GM21576 (cell line): ENCODE results near the gene LRIG1.

ENCODE experiments used
- ATAC-seq: cut with Tn5 transposase; IDR thresholded peaks from one replicate; pipeline ENCODE4 v1.9.1; 2021; ENCODE audit warnings: mild to moderate bottlenecking, moderate library complexity; ENCODE audit not compliant: unreplicated experiment

LRIG1 gene

GRCh38 chr3:66363148-66363547, 137.7 kb downstream of the LRIG1 start:
- ATAC-seq = no peak

- no peak for ATAC-seq
Measured at GRCh38 chr3:66362541-66362941, 138.3 kb downstream of the LRIG1 start.

- no peak for ATAC-seq
Measured at GRCh38 chr3:66361356-66361755, 139.5 kb downstream of the LRIG1 start.

- ATAC-seq = no peak
Measured at GRCh38 chr3:66355997-66356396, 144.8 kb downstream of the LRIG1 start.

GRCh38 chr3:66355394-66355793, 145.4 kb downstream of the LRIG1 start:
- no peak for ATAC-seq

GRCh38 chr3:66354001-66354400, 146.8 kb downstream of the LRIG1 start:
- no peak for ATAC-seq

- no peak for ATAC-seq
Measured at GRCh38 chr3:66353530-66353929, 147.3 kb downstream of the LRIG1 start.

GRCh38 chr3:66353039-66353438, 147.8 kb downstream of the LRIG1 start:
- ATAC-seq = no peak

- ATAC-seq = no peak
Measured at GRCh38 chr3:66350601-66351000, 150.2 kb downstream of the LRIG1 start.

GRCh38 chr3:66348704-66349103, 152.1 kb downstream of the LRIG1 start:
- ATAC-seq = no peak

GRCh38 chr3:66344848-66345578, 155.8 kb downstream of the LRIG1 start:
- no peak for ATAC-seq

GRCh38 chr3:66344391-66344811, 156.4 kb downstream of the LRIG1 start:
- ATAC-seq = no peak

GRCh38 chr3:66342717-66343356, 158.0 kb downstream of the LRIG1 start:
- ATAC-seq = no peak

- no peak for ATAC-seq
Measured at GRCh38 chr3:66338927-66339326, 161.9 kb downstream of the LRIG1 start.

- ATAC-seq = no peak
Measured at GRCh38 chr3:66336333-66336766, 164.5 kb downstream of the LRIG1 start.

GRCh38 chr3:66335671-66336070, 165.2 kb downstream of the LRIG1 start:
- no peak for ATAC-seq
